ENCODE measurements around the gene CAMK1. TPM values are rescaled to one million over a fixed set of nuclear protein-coding genes. Genes with fewer than 3 reads are reported as not detected.
A peak's percentile ranks its signal among the peaks of the same experiment; 100 is the strongest.

The CAMK1 gene
- total RNA-seq, 4 donors from 2014 or later, result 2.9 to 19.6 (median 7.6) TPM

GRCh38 chr3:9787714-9788113 lies 18.0 kb upstream of the CAMK1 start:
- intact Hi-C loops (cut with DNase I), result no loop called here
- Histone ChIP-seq H3K9me3 (no peaks in the 10 kb centered on the region), H3K36me3 (peaks cover 5 to 86% (median 23%) of the 10 kb centered on the region in 3 donors), H3K27me3 (no peaks in the 10 kb centered on the region), H3K27ac (no peak overlapping the region), H3K4me1 (peaks cover 8 to 22% (median 12%) of the 10 kb centered on the region in 3 donors), H3K4me3 (no peak overlapping the region)
- DNase-seq, result no peak
- no peak for TF ChIP-seq POLR2A (IDR thresholded peaks at IDR 0.05)
- 81 to 82% methylated on average over 6 of the region's 6 CpGs for WGBS, 2 donors

GRCh38 chr3:9786825-9787669 lies 17.3 kb upstream of the CAMK1 start:
- intact Hi-C loops (cut with DNase I), result no loop called here
- Histone ChIP-seq H3K4me3 (no peak overlapping the region), H3K27me3 (no peaks in the 10 kb centered on the region), H3K36me3 (peaks cover 5 to 92% (median 23%) of the 10 kb centered on the region in 3 donors), H3K27ac (no peak overlapping the region), H3K4me1 (peaks cover 8 to 27% (median 12%) of the 10 kb centered on the region in 3 donors), H3K9me3 (no peaks in the 10 kb centered on the region)
- no peak for DNase-seq
- WGBS, 2 donors, result 75 to 78% methylated on average over 8 to 9 of the region's 13 CpGs
- TF ChIP-seq CTCF (IDR thresholded peaks at IDR 0.05) (peak in 3 of 6 experiments; percentile 18 to 39 (median 19)), POLR2A (IDR thresholded peaks at IDR 0.05) (no peak)

- WGBS, 2 donors, result 98 to 100% methylated on average over 1 to 7 of the region's 7 CpGs
- no peaks in the 10 kb centered on the region for H3K27me3 ChIP-seq
- H3K4me1 ChIP-seq, result peaks cover 2 to 26% (median 6%) of the 10 kb centered on the region in 3 donors
- H3K36me3 ChIP-seq, result peaks cover 5 to 100% (median 23%) of the 10 kb centered on the region in 3 donors
- H3K27ac ChIP-seq, result no peak overlapping the region
- H3K9me3 ChIP-seq, result no peaks in the 10 kb centered on the region
- DNase-seq, result no peak
- TF ChIP-seq CTCF (IDR thresholded peaks at IDR 0.05) (no peak), POLR2A (IDR thresholded peaks at IDR 0.05) (no peak)
- H3K4me3 ChIP-seq, result no peak overlapping the region
- intact Hi-C loops (cut with DNase I), result no loop called here
Observed at GRCh38 chr3:9786209-9786739, 16.5 kb upstream of the CAMK1 start.

GRCh38 chr3:9785602-9786001 lies 15.9 kb upstream of the CAMK1 start:
- Histone ChIP-seq H3K9me3 (no peaks in the 10 kb centered on the region), H3K4me3 (no peak overlapping the region), H3K27ac (no peak overlapping the region), H3K36me3 (peaks cover 5 to 100% (median 24%) of the 10 kb centered on the region in 3 donors), H3K4me1 (peaks cover 0 to 26% (median 0%) of the 10 kb centered on the region in 3 donors), H3K27me3 (no peaks in the 10 kb centered on the region)
- TF ChIP-seq POLR2A (IDR thresholded peaks at IDR 0.05) (no peak), CTCF (IDR thresholded peaks at IDR 0.05) (no peak)
- intact Hi-C loops (cut with DNase I), result no loop called here
- no peak for DNase-seq
- 81 to 93% methylated on average over 7 of the region's 7 CpGs for WGBS, 2 donors

- intact Hi-C loops (cut with DNase I), result no loop called here
- Histone ChIP-seq H3K27me3 (no peaks in the 10 kb centered on the region), H3K27ac (no peak overlapping the region), H3K36me3 (peaks cover 5 to 100% (median 28%) of the 10 kb centered on the region in 3 donors), H3K9me3 (no peaks in the 10 kb centered on the region), H3K4me3 (no peak overlapping the region), H3K4me1 (peaks cover 0 to 20% (median 0%) of the 10 kb centered on the region in 3 donors)
- TF ChIP-seq POLR2A (IDR thresholded peaks at IDR 0.05) (no peak), CTCF (IDR thresholded peaks at IDR 0.05) (no peak)
- no peak for DNase-seq
- 87% methylated on average over 4 of the region's 4 CpGs for WGBS, 2 donors
Observed at GRCh38 chr3:9784965-9785364, 15.2 kb upstream of the CAMK1 start.

Data from esophagus squamous epithelium (tissue), 5 donors.